22Rv1 (cell line): Measurements from ENCODE around the gene KCNJ14.

Source experiments
- H3K27ac ChIP-seq: fragments of 450-650 bp; 2 replicates; pipeline ENCODE4 v1.5.1; 2017
- ZFX ChIP-seq: fragments of 450-650 bp; IDR thresholded peaks from 2 replicates; pipeline ENCODE4 v1.6.1; 2017; ENCODE audit warnings: antibody characterized with exemption, borderline replicate concordance
- TF ChIP-seq, protein P1 (sequence below): fragments of 450-650 bp; IDR thresholded peaks from 2 replicates; pipeline ENCODE4 v1.5.1; 2017; ENCODE audit warnings: mild to moderate bottlenecking

Gene KCNJ14

DNA sequence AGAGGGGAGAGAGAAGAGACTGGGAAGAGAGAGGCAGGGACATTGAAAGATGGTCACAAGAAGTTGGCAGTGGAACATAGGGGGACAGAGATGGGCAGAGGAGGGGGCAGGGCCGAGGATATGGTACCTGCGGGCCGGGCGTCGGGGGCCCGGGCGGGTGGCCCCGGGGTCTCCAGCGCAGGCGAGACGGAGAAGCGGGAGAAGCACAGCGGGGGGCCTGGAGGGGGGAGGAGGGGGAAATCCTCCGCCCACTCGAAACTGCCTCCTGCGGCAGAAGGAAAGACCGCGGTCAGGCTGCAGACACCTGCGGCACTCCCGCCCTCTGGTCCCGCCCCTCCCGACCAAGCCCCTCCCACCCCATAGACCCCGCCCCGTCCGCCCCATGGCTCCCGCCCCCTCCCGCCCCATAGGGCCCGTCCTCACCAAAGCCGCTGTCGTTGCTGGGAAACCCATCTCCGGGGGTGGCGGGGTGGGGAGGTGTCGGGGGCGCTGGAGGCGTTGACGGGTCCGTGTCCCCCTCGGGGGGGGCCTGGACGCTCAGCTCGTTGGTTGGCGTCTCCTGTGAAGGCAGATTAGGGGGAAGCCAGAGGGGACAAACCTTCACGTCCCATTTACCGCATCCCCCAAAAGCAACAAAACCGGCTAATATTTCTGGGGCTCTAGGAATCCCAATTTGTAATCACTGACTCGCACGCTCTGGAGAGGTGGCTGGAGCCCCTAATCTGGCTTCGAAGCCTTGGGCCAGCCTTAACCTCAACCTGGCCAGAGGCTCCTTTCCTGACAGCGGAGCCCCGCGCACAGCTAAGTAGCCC is 35.8 kb downstream of the KCNJ14 start:
- TF ChIP-seq, protein P1, sequence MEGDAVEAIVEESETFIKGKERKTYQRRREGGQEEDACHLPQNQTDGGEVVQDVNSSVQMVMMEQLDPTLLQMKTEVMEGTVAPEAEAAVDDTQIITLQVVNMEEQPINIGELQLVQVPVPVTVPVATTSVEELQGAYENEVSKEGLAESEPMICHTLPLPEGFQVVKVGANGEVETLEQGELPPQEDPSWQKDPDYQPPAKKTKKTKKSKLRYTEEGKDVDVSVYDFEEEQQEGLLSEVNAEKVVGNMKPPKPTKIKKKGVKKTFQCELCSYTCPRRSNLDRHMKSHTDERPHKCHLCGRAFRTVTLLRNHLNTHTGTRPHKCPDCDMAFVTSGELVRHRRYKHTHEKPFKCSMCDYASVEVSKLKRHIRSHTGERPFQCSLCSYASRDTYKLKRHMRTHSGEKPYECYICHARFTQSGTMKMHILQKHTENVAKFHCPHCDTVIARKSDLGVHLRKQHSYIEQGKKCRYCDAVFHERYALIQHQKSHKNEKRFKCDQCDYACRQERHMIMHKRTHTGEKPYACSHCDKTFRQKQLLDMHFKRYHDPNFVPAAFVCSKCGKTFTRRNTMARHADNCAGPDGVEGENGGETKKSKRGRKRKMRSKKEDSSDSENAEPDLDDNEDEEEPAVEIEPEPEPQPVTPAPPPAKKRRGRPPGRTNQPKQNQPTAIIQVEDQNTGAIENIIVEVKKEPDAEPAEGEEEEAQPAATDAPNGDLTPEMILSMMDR, result no peak
- no peak for TF ChIP-seq ZFX
- H3K27ac ChIP-seq, result peak overlapping the region; percentile 66

DNA sequence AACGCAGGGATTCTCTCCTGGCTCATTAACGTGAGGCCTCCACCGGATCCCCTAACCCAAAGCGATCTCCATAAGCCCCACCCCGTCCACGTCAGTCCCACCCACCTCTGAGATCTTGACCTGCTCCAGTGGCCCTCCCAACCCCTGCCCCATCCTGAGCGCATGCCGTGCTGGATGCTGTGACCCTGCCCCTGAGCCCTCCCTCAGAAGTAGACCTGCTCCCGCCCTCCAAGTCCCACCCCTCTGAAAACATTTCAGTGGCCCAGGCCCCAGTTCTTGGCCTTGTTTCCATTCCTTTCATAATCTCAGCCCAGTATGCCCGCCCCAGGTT is 36.4 kb downstream of the KCNJ14 start:
- peak overlapping the region; percentile 66 for H3K27ac ChIP-seq
- TF ChIP-seq, protein P1, result no peak
- TF ChIP-seq ZFX, result no peak

DNA sequence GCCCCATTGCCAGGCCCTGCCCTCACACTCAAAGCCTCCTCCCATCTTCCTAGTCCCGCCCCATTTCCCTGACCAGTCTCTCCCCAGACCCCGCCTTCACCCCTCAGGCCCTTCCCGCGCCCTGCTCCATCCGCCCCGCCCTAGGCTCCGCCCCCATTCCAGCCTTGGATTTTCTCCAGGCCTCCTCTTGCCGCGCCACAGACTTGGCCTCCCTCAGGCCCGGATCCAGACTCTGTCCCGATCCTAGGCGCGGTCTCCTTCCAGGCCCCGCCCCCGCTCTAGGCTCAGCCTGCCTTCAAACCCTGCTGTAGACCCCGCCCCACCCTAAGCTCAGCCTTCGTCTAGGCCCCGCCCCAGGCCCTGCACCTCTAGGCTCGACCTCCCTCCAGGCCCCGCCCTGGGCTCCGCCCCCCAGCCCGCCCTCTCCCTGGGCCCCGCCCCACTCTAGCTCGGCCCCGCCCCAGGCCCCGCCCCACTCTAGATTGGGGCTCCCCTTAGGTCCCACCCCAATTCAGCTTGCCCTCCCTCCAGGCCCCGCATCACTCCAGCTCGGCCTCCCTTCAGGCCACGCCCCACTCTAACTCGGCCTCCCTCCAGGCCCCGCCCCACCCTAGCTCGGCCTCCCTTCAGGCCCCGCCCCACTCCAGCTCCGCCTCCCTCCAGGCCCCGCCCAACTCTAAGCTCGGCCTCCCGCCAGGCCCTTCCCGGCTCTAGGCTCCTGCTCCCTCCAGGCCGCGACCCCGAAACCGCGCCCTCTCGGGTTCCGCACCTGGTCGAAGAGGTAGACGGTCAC is 37.7 kb downstream of the KCNJ14 start:
- no peak for TF ChIP-seq ZFX
- peak overlapping the region; percentile 66 for H3K27ac ChIP-seq

DNA sequence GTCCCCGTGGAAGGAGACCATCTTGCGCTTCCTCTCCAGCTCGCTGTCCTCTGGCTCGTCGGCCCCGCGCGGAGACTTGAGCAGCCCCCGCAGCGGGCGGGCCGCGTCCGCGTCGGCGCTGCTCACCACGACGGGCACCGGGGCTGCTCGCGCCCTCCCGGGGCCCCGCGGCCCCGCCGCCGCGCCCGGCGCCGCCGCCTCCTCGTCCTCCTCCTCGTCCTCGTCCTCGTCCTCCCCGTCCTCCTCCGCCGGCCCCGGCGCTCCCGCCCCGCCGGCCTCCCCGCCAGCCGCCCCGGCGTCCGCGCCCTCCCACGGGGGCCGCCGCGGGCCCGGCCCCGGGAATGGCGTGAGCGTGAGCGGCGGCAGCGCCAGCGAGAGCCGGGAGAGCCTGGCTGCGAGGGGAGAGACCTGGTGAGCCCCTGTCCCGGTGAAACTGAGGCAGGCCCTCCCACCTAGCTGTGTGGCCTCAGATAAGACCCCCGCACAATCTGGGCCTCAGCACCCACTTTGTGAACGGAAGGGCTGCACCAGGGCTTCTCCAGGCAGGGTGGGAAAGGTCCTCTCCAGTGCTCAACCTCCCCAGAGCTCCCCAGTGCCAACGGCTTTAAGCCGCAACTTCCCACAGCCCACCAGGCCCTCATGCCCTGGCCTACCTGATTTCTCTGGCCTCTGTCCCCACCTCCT is 38.5 kb downstream of the KCNJ14 start:
- TF ChIP-seq ZFX, result no peak

DNA sequence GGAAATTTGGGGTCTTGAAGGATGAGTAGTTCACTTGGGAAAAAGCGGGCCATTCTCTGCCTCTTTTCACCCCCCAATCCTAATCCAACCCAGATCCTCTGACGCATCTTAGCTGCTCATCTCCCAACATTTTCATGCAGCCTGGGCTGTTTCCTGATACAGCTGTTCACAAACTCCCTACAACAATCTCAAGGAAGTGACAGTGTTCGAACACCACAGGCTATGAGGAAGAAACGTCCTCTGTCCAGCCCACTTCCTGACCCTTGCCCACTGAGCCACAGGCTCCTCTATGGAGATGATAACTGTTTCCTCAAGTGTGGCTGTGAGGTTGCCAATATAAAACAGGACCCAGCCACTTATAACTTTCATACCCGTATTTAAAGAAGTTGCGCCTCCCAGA is 40.0 kb downstream of the KCNJ14 start:
- TF ChIP-seq ZFX, result no peak
- TF ChIP-seq, protein P1, result no peak
- H3K27ac ChIP-seq, result peak overlapping the region; percentile 34

More for the DNA sequence above, 38.5 kb downstream of the KCNJ14 start:
- peak overlapping the region; percentile 66 for H3K27ac ChIP-seq

DNA sequence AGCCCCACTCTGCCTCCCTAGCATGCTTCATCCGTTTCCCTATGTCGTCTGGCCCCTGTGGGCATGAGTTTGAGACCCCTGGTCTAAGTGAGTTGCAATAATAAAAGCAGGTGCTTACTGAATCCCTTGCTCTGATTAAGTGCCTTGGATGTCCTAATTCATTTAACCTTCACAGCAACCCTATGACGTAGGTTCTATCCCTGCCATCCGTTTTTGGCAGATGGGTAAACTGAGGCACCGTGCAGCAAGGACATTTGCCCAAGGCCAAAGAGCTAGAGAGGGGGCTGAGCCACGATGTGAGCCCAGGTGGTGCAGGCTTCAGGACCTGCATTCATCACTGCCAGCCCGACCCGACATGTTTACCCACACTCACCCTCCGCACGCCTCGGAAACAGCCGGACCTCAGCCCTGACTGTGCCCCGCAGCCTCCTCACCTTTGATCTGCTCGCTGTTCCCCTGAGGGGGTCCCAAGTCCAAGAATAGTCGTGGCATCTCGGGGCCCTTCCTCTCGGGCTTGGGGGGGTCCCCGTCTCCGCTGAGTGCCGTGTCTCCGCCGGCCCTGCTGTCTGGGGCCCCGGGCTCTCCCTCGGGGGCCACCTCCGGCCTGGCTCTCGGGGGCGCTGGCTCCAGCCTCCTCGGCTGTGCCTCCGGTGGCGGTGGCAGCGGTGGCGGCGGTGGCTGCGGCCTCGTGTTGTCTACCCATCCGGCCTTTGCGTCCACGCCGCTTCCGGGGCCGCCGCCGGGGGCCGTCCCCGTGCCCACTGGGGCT is 41.8 kb downstream of the KCNJ14 start:
- H3K27ac ChIP-seq, result peak overlapping the region; percentile 34; the same call in 1 of the 2 replicates
- TF ChIP-seq ZFX, result no peak
- TF ChIP-seq, protein P1, result no peak

DNA sequence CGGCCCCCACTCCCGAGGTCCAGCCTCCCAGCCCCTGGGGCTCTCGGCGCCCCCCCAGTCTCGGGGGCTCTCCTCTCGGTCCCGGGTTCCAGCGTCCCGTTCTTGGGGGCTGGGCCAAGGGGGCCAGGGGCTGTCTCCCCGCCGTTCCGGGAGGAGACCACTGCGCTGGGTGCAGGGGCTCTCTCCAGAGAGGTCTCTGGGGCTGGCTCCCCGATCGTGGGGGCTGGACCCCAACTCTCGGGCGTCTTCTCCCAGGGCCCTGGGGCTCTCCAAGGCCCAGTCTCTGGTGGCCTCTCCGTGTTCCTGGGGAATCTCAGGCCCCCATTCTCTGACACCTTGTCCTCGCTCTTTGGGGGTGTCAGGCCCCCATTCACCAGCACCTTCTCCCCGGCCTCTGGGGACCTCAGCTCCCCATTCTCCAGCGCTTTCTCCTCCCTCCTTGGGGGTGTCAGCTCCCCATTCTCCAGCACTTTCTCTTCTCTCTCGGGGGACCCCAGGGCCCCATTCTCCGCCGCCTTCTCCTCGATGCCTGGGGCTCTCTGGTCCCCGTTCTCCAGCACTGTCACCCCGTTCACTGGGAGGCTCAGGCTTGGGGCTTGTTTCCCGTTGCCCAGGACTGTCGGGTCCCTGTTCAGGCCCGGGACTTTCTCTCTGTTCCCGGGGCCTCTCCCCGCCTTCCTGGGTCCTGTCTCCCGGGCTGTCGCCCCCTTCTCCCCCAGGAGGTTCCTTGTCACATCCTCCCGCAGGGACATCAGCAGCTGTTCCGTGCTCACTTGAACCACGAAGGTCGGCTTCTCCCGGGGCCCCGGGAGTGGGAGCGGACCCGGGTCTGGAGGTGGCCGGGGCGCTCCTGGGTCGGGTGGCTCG is 42.6 kb downstream of the KCNJ14 start:
- H3K27ac ChIP-seq, result no peak overlapping the region
- no peak for TF ChIP-seq ZFX
- TF ChIP-seq, protein P1, result no peak
